Large intestine (tissue), 3 donors: ENCODE results near the gene TMUB2. TPM values are rescaled to one million over a fixed set of nuclear protein-coding genes. Genes with fewer than 3 reads are reported as not detected.

Experiments used
- DNase-seq, 2 donors: peaks; one replicate each; pipeline versions ENCODE4 v3.0.0 to v3.0.0-alpha.2; 2013
- H3K27ac ChIP-seq: one replicate; pipeline ENCODE4 v1.5.1; 2013; ENCODE audit warnings: low read length
- H3K27me3 ChIP-seq: 2 replicates; pipeline ENCODE4 v1.6.1; 2013; ENCODE audit warnings: low read length; ENCODE audit not compliant: control insufficient read depth, insufficient read depth
- H3K36me3 ChIP-seq: 2 replicates; pipeline ENCODE4 v1.6.1; 2013; ENCODE audit warnings: low read length; ENCODE audit not compliant: control insufficient read depth, insufficient read depth
- H3K4me1 ChIP-seq: one replicate; pipeline ENCODE4 v1.6.1; 2013; ENCODE audit warnings: low read length; ENCODE audit not compliant: control insufficient read depth, insufficient read depth
- H3K4me3 ChIP-seq: one replicate; pipeline ENCODE4 v1.5.1; 2013; ENCODE audit warnings: low read length
- H3K9me3 ChIP-seq: one replicate; pipeline ENCODE4 v1.6.1; 2013; ENCODE audit warnings: mild to moderate bottlenecking, low read depth, low read length, moderate library complexity; ENCODE audit not compliant: control insufficient read depth
- WGBS: methylation state at CpG from one replicate; pipeline ENCODE4 v1.1.5; 2013; ENCODE audit warnings: low lambda C conversion rate; ENCODE audit not compliant: insufficient coverage; 5-methylcytosine and 5-hydroxymethylcytosine counted together
- polyA plus RNA-seq: library from polyadenylated mRNA; unstranded; fragments of 120-200 nt; gene quantifications from one replicate; pipeline ENCODE4 v1.2.1, GENCODE V29; 2013

The TMUB2 gene
- polyA plus RNA-seq, 1 donor, result 41.5 TPM

DNA sequence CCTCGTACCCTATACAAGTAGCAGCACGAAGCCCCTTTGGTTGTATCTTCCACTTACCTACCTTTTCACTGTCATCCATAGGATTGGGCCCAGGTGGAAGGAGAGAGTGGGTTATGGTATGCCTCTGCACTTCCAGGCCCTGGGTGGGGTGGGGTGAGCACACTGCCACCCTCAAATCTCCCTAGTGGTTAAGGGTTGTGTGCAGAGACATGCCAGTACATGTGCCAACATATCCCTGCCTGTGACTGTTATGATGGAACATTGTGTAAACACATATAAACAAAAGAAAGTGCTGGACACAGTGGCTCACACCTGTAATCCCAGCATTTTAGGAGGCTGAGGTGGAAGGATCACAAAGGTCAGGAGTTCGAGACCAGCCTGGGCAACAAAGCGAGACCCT is 33.9 kb upstream of the TMUB2 start:
- H3K4me1 ChIP-seq, result no peaks in the 10 kb centered on the region
- no peaks in the 10 kb centered on the region for H3K27me3 ChIP-seq
- H3K4me3 ChIP-seq, result no peak overlapping the region
- H3K27ac ChIP-seq, result no peak overlapping the region
- peaks cover 7% of the 10 kb centered on the region for H3K36me3 ChIP-seq
- WGBS, result no CpG with 5 or more reads among the region's 4 CpGs
- no peaks in the 10 kb centered on the region for H3K9me3 ChIP-seq
- DNase-seq, result no peak

DNA sequence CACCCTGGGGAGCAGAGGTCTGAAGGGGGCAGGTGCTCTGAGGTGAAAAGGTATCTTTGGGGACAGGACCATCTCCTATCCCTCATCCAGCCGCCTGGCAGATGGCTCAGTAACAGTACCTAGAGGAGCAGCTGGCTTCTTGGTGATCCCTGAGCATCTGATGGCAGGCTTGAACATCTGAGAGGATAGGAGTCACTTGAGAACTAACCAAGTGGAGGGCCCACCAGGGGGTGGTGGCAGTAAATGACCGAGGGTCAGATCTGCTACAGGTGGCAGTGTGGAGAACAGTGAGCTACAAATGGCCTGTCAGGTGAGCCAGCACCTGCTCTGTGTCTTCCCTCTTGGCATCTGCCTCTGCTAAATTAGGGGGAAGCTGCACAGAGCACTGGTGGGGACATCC is 31.3 kb upstream of the TMUB2 start:
- Histone ChIP-seq H3K9me3 (no peaks in the 10 kb centered on the region), H3K27ac (no peak overlapping the region), H3K36me3 (peaks cover 4% of the 10 kb centered on the region), H3K4me3 (no peak overlapping the region), H3K27me3 (no peaks in the 10 kb centered on the region), H3K4me1 (no peaks in the 10 kb centered on the region)
- WGBS, result no CpG with 5 or more reads among the region's 2 CpGs
- no peak for DNase-seq

DNA sequence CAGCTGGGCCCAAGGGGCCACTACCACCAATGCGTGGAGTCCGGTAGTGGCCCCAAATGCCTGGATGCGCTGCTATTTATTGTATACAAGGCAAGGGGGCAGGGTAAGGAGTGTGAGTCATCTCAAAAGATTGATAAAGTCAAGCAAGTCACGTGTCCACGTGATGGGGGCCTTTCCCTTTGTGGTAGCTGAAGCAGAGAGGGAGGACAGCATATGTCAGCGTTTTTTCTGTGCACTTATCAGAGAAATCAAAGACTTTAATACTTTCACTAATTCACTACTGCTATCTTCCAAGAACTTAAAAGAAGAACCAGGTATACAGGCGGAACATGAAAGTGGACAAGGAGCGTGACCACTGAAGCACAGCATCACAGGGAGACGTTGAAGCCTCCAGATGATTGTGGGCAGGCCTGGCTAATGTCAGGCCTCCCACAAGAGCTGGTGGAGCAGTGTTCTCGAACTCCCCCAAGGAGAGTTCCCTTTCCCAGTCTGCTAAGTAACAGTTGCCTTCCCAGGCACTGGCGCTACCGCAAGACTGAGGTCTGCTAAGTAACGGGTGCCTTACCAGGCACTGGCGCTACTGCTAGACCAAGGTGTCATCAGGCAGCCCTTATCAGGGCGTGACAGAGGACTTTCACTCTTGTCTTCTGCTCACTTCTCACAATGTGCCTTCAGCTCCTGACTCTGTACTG is 27.1 kb upstream of the TMUB2 start:
- Histone ChIP-seq H3K4me1 (peaks cover 2% of the 10 kb centered on the region), H3K4me3 (no peak overlapping the region), H3K27me3 (no peaks in the 10 kb centered on the region), H3K36me3 (peaks cover 4% of the 10 kb centered on the region), H3K9me3 (no peaks in the 10 kb centered on the region), H3K27ac (no peak overlapping the region)
- 80% methylated on average over 1 of the region's 15 CpGs for WGBS
- DNase-seq, result peak; percentile 39 to 49

DNA sequence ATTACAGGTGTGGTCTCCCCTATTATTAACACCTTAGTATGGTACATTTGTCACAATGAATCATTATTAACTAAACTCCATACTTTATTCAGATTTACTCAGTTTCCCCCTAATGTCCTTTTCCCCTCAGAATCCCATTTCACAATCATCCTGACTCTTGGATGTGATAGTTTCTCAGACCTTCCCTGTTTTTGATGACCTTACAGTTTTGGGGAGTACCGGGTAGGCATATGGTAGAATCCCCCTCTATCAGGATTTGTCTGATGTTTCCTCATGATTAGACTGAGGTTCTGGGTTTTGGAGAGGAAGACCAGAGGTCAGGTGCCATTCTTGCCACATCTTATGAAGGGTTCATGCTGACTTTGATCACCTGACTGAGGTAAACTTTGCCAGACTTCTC is 22.3 kb upstream of the TMUB2 start:
- no peaks in the 10 kb centered on the region for H3K9me3 ChIP-seq
- no CpG with 5 or more reads among the region's 1 CpG for WGBS
- H3K36me3 ChIP-seq, result no peaks in the 10 kb centered on the region
- H3K27me3 ChIP-seq, result no peaks in the 10 kb centered on the region
- H3K4me1 ChIP-seq, result peaks cover 6% of the 10 kb centered on the region
- H3K4me3 ChIP-seq, result no peak overlapping the region
- no peak for DNase-seq
- H3K27ac ChIP-seq, result no peak overlapping the region

DNA sequence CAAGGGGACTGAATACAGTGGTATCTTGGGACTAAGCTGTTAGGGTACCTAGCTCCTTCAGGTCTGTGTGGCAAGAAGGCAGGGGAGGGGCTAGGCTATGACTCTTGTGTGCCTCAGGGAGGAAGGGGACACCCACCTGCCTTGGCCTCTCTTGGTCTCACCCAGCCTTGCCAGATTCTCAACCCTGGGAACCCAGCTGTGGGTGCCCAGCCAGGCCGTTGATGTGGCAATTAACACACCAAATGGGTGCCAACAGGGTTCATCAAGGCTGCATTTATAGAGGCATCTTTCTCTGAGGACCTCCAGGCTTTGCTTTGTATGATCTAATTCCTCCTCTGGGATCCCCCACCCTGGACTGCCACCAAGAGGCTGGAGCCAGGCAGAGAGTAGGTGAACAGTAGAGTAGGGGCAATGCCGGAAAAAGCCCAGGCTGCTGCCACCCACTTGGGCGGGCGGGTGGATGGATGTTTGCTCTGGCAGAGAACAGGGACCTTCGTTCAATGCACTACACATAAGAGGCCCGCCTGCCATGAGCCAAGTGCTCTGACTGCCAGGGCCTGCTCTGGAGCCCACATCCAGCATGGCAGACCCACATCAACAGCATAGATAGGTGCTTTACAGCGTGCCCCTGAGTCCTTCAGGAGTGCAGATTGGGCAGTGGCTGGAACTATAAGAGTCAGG is 19.5 kb upstream of the TMUB2 start:
- H3K9me3 ChIP-seq, result no peaks in the 10 kb centered on the region
- no peak overlapping the region for H3K4me3 ChIP-seq
- no peak overlapping the region for H3K27ac ChIP-seq
- peaks cover 7% of the 10 kb centered on the region for H3K27me3 ChIP-seq
- DNase-seq, result no peak
- no peaks in the 10 kb centered on the region for H3K36me3 ChIP-seq
- WGBS, result no CpG with 5 or more reads among the region's 7 CpGs
- H3K4me1 ChIP-seq, result peaks cover 10% of the 10 kb centered on the region

DNA sequence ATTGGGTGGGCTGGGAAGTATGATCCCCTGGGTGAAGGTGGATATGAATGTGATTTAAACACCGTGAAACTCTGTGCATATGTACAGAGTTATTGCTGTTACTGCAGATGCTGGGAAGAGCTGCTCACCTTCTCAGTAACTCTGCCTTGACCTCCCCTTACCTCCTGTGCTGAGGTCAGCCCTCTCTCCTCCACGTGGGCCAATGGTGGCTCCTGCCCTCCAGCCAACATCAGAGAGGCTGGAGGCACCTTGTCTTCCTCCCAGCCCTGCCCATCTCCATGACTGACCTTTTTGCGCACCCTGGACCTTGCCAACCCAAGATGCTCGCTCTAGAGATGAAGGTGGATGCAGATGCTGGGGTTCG is 16.7 kb upstream of the TMUB2 start:
- Histone ChIP-seq H3K27me3 (peaks cover 7% of the 10 kb centered on the region), H3K4me3 (no peak overlapping the region), H3K4me1 (peaks cover 10% of the 10 kb centered on the region), H3K27ac (peak overlapping the region; percentile 28), H3K9me3 (no peaks in the 10 kb centered on the region), H3K36me3 (peaks cover 2% of the 10 kb centered on the region)
- WGBS, result no CpG with 5 or more reads among the region's 5 CpGs
- DNase-seq, result no peak

DNA sequence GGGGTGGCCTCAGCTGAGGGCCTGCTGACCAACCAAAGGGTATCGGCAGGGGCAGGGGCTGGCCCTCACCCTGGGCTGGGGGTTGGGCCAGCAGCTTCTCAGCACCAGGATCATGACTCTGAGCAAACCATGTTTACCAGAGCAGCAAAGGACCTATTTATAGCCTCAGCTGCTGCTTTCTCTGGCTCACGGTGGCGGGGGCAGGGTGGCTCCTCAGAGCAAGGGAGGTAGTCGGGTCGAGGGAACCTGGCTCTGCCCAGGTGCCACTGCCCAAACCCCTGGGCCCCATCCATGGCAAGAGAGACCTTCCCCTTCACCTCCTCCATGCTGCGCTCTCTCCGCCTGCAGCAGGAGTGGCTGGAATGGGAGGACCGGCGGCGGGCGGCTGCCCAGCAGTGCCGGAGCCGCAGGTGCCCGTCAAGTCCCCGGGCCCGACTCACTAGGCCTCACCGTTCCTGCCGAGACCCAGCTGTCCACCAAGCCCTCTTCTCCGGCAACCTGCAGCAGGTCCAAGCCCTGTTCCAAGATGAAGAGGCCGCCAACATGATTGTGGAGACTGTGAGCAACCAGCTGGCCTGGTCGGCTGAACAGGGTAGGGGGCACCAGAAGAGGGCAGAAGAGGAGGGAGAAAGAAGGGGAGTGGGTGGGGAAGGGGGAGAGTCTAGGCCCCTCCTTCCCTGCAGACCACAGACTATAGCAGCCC is 16.1 kb upstream of the TMUB2 start, which contains the start of gene ASB16:
Gene ASB16 (plus strand): TSS at position 206 of the 703 bp plus-strand sequence. CDS start 86 bp downstream, at position 292.
- 30% methylated on average over 2 of the region's 21 CpGs for WGBS
- DNase-seq, result no peak
- Histone ChIP-seq H3K27ac (peak within 1 kb of the TSS; percentile 28), H3K36me3 (peaks cover 2% of the 10 kb centered on the region), H3K4me3 (no peak within 1 kb of the TSS), H3K9me3 (no peaks in the 10 kb centered on the region), H3K27me3 (peaks cover 7% of the 10 kb centered on the region), H3K4me1 (peaks cover 10% of the 10 kb centered on the region)

DNA sequence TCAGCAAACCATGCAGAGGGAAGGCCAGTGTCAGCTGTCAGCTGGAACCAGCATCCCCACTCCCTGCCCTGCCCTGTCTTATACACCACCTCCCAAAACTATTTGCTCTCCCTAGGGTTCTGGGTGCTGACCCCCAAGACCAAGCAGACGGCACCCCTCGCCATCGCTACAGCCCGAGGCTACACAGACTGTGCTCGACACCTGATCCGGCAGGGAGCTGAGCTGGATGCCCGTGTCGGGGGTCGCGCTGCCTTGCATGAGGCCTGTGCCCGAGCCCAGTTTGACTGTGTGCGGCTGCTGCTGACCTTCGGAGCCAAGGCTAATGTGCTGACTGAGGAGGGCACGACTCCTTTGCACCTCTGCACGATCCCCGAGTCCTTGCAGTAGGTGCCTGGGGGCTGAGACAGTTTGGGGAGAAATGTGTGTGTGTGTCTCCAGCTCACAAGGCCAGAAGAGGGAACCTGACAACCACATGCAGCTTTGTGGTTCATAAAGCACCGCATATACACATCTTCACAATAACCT is 14.8 kb upstream of the TMUB2 start:
- H3K36me3 ChIP-seq, result peaks cover 9% of the 10 kb centered on the region
- no peak overlapping the region for H3K27ac ChIP-seq
- no peaks in the 10 kb centered on the region for H3K9me3 ChIP-seq
- H3K4me1 ChIP-seq, result peaks cover 10% of the 10 kb centered on the region
- no CpG with 5 or more reads among the region's 17 CpGs for WGBS
- no peak overlapping the region for H3K4me3 ChIP-seq
- no peak for DNase-seq
- H3K27me3 ChIP-seq, result peaks cover 7% of the 10 kb centered on the region

DNA sequence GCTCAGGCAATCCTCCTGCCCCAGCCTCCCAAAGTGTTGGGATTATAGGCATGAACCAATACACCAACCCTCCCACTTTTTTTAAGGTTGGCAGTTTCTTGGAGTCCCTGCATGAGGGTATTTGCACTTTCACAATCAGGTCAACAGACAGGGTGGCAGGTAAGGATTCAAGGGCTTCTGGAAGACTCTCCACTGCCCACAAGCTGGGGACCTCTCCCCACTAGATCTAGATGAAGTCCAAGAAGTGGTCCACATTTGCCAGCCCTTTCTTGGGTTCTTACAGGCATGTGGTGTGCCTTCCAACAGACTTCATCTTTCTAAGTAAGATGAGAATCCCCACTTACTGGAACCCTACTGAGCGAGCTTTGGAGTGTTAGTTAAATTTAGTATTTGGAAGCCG is 12.3 kb upstream of the TMUB2 start:
- Histone ChIP-seq H3K36me3 (peaks cover 25% of the 10 kb centered on the region), H3K4me1 (peaks cover 6% of the 10 kb centered on the region), H3K4me3 (no peak overlapping the region), H3K9me3 (no peaks in the 10 kb centered on the region), H3K27ac (no peak overlapping the region), H3K27me3 (peaks cover 7% of the 10 kb centered on the region)
- WGBS, result no CpG with 5 or more reads among the region's 2 CpGs
- DNase-seq, result no peak

DNA sequence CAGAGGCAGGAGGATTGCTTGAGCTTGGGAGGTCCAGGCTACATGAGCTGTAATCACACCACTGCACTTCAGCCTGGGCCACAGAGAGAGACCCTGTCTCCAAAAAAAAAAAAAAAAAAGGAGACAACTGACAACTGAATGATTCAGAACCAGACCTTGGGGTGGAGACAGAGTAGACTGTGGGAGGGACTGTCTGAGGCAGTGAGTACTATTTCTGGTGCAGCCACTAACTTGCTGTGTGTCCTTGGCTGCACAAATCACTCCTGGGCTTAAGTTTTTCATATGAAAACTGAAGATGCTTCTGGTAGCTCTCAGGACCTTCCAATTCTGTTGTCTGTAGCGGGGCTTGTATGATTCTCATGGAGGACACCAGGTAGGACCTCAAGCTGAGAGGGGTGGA is 10.5 kb upstream of the TMUB2 start:
- Histone ChIP-seq H3K27me3 (no peaks in the 10 kb centered on the region), H3K9me3 (no peaks in the 10 kb centered on the region), H3K4me1 (no peaks in the 10 kb centered on the region), H3K36me3 (peaks cover 25% of the 10 kb centered on the region), H3K27ac (no peak overlapping the region), H3K4me3 (no peak overlapping the region)
- DNase-seq, result no peak
- no CpG with 5 or more reads among the region's 1 CpG for WGBS
